ENCODE results near the gene FBXO22.

DNA sequence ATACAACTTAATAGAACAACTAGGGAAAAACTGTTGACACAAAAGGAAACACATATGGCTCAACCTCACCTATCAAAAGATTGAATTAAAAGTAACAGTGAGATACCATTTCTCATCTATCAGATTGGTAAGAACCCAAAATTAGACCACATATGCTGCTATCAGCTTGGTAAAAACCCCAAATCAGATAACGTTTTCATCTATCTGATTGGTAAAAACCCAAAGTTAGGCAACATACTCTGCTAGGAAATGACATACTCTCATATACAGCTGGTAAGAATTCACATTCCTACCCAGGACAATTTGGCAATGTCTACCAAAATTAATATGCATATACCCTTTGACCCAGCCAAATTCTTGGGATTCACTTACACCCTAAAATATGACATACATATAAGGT lies 82.3 kb downstream of the FBXO22 start:
- TF ChIP-seq, protein P1, sequence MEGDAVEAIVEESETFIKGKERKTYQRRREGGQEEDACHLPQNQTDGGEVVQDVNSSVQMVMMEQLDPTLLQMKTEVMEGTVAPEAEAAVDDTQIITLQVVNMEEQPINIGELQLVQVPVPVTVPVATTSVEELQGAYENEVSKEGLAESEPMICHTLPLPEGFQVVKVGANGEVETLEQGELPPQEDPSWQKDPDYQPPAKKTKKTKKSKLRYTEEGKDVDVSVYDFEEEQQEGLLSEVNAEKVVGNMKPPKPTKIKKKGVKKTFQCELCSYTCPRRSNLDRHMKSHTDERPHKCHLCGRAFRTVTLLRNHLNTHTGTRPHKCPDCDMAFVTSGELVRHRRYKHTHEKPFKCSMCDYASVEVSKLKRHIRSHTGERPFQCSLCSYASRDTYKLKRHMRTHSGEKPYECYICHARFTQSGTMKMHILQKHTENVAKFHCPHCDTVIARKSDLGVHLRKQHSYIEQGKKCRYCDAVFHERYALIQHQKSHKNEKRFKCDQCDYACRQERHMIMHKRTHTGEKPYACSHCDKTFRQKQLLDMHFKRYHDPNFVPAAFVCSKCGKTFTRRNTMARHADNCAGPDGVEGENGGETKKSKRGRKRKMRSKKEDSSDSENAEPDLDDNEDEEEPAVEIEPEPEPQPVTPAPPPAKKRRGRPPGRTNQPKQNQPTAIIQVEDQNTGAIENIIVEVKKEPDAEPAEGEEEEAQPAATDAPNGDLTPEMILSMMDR (IDR thresholded peaks at IDR 0.05): no peak
- no peak for TF ChIP-seq EZH2 (IDR thresholded peaks at IDR 0.05; ENCODE audit: borderline replicate concordance, insufficient read depth, low read depth, low read length, poor library complexity, severe bottlenecking)
